ENCODE data around the gene ARHGAP30. TPM values are rescaled to one million over a fixed set of nuclear protein-coding genes. Genes with fewer than 3 reads are reported as not detected.

ARHGAP30 gene
- polyA plus RNA-seq, 4 donors: 1.8 to 2.6 (median 2.0) TPM

Other genes starting within 250 kb of the ARHGAP30 start
- under 1 TPM; 0.11 to 0.44 (median 0.25) TPM for gene CD244, start 207.0 kb downstream of the ARHGAP30 start, polyA plus RNA-seq (ENCODE audit: insufficient read length in 4 of 4)
- gene ITLN1, start 184.7 kb downstream of the ARHGAP30 start, polyA plus RNA-seq (ENCODE audit: insufficient read length in 4 of 4): 1 to 10 TPM; 1.3 to 5.3 (median 2.1) TPM
- not detected for gene ITLN2, start 115.1 kb downstream of the ARHGAP30 start, polyA plus RNA-seq (ENCODE audit: insufficient read length in 4 of 4)
- gene F11R, start 48.7 kb downstream of the ARHGAP30 start, polyA plus RNA-seq (ENCODE audit: insufficient read length in 4 of 4): 100 to 1,000 TPM in 1 of 4 donors, 10 to 100 TPM in 3; 76.1 to 101 (median 82.1) TPM
- 10 to 100 TPM; 52.0 to 76.1 (median 67.5) TPM for gene TSTD1, start 30.9 kb downstream of the ARHGAP30 start, polyA plus RNA-seq (ENCODE audit: insufficient read length in 4 of 4)
- gene USF1, start 23.9 kb downstream of the ARHGAP30 start, polyA plus RNA-seq (ENCODE audit: insufficient read length in 4 of 4): 10 to 100 TPM; 55.6 to 69.0 (median 60.4) TPM
- gene NECTIN4, start 19.7 kb upstream of the ARHGAP30 start, polyA plus RNA-seq (ENCODE audit: insufficient read length in 4 of 4): 1 to 10 TPM; 2.1 to 4.8 (median 4.3) TPM
- gene KLHDC9, start 28.5 kb upstream of the ARHGAP30 start, polyA plus RNA-seq (ENCODE audit: insufficient read length in 4 of 4): 10 to 100 TPM; 14.9 to 21.5 (median 16.4) TPM
- gene PFDN2, start 48.1 kb upstream of the ARHGAP30 start, polyA plus RNA-seq (ENCODE audit: insufficient read length in 4 of 4): 10 to 100 TPM; 71.1 to 85.7 (median 77.7) TPM
- 10 to 100 TPM; 45.3 to 57.5 (median 51.8) TPM for gene NIT1, start 48.2 kb upstream of the ARHGAP30 start, polyA plus RNA-seq (ENCODE audit: insufficient read length in 4 of 4)
- 10 to 100 TPM; 43.1 to 57.7 (median 48.1) TPM for gene DEDD, start 62.8 kb upstream of the ARHGAP30 start, polyA plus RNA-seq (ENCODE audit: insufficient read length in 4 of 4)
- gene UFC1, start 84.1 kb upstream of the ARHGAP30 start, polyA plus RNA-seq (ENCODE audit: insufficient read length in 4 of 4): 100 to 1,000 TPM; 124 to 175 (median 145) TPM
- gene USP21, start 89.6 kb upstream of the ARHGAP30 start, polyA plus RNA-seq (ENCODE audit: insufficient read length in 4 of 4): 10 to 100 TPM; 45.6 to 61.0 (median 50.3) TPM
- gene PPOX, start 96.5 kb upstream of the ARHGAP30 start, polyA plus RNA-seq (ENCODE audit: insufficient read length in 4 of 4): 10 to 100 TPM; 34.6 to 62.0 (median 49.4) TPM
- gene B4GALT3, start 107.6 kb upstream of the ARHGAP30 start, polyA plus RNA-seq (ENCODE audit: insufficient read length in 4 of 4): 10 to 100 TPM; 36.7 to 49.3 (median 41.3) TPM
- gene ADAMTS4, start 129.2 kb upstream of the ARHGAP30 start, polyA plus RNA-seq (ENCODE audit: insufficient read length in 4 of 4): 1 to 10 TPM in 2 of 4 donors, under 1 TPM in 2; 0.72 to 1.6 (median 1.1) TPM
- 100 to 1,000 TPM; 178 to 218 (median 200) TPM for gene NDUFS2, start 132.5 kb upstream of the ARHGAP30 start, polyA plus RNA-seq (ENCODE audit: insufficient read length in 4 of 4)
- 10 to 100 TPM in 3 of 4 donors, 1 to 10 TPM in 1; 10.0 to 16.1 (median 11.8) TPM for gene FCER1G, start 145.4 kb upstream of the ARHGAP30 start, polyA plus RNA-seq (ENCODE audit: insufficient read length in 4 of 4)
- 100 to 1,000 TPM in 1 of 4 donors, under 1 TPM in 1, not detected in 2; 0.43 to 120 TPM for gene APOA2, start 153.7 kb upstream of the ARHGAP30 start, polyA plus RNA-seq (ENCODE audit: insufficient read length in 4 of 4)
- 10 to 100 TPM; 12.7 to 16.9 (median 15.0) TPM for gene TOMM40L, start 156.2 kb upstream of the ARHGAP30 start, polyA plus RNA-seq (ENCODE audit: insufficient read length in 4 of 4)
- 1 to 10 TPM; 1.9 to 4.4 (median 3.6) TPM for gene NR1I3, start 168.3 kb upstream of the ARHGAP30 start, polyA plus RNA-seq (ENCODE audit: insufficient read length in 4 of 4)
- gene PCP4L1, start 188.9 kb upstream of the ARHGAP30 start, polyA plus RNA-seq (ENCODE audit: insufficient read length in 4 of 4): 1 to 10 TPM; 1.3 to 2.1 (median 1.4) TPM
- gene MPZ, start 240.1 kb upstream of the ARHGAP30 start, polyA plus RNA-seq (ENCODE audit: insufficient read length in 4 of 4): 1 to 10 TPM; 3.7 to 5.7 (median 4.8) TPM
- 100 to 1,000 TPM; 229 to 284 (median 257) TPM for gene SDHC, start 244.5 kb upstream of the ARHGAP30 start, polyA plus RNA-seq (ENCODE audit: insufficient read length in 4 of 4)

All from left renal cortex interstitium (tissue), 4 donors.